G401.6 (cell line): ENCODE data around the gene MYEOV.

Source experiments
- FAIRE-seq: peaks from 2 replicates; lab custom pipeline; 2012; peaks lifted over from hg19 to GRCh38; lab: Jason Lieb, UNC

MYEOV gene

GRCh38 chr11:69286374-69287371, 7.3 kb upstream of the MYEOV start:
- no peak for FAIRE-seq

GRCh38 chr11:69287968-69288882, 5.7 kb upstream of the MYEOV start:
- no peak for FAIRE-seq

GRCh38 chr11:69288883-69289242, 5.1 kb upstream of the MYEOV start:
- no peak for FAIRE-seq

GRCh38 chr11:69290806-69291205, 3.1 kb upstream of the MYEOV start:
- no peak for FAIRE-seq

- no peak for FAIRE-seq
Measured at GRCh38 chr11:69291459-69292110, 2.4 kb upstream of the MYEOV start.

GRCh38 chr11:69292221-69292648, 1.7 kb upstream of the MYEOV start:
- no peak for FAIRE-seq

GRCh38 chr11:69293087-69293486, 868 bp upstream of the MYEOV start:
- FAIRE-seq = no peak

- no peak for FAIRE-seq
Measured at GRCh38 chr11:69294571-69295078, 670 bp downstream of the MYEOV start.

- no peak for FAIRE-seq
Measured at GRCh38 chr11:69295079-69295994, 1.4 kb downstream of the MYEOV start.

GRCh38 chr11:69295995-69296889, 2.3 kb downstream of the MYEOV start:
- no peak for FAIRE-seq

GRCh38 chr11:69296890-69297786, 3.2 kb downstream of the MYEOV start:
- no peak for FAIRE-seq

- no peak for FAIRE-seq
Measured at GRCh38 chr11:69297787-69298266, 3.9 kb downstream of the MYEOV start.

GRCh38 chr11:69298267-69299022, 4.5 kb downstream of the MYEOV start:
- FAIRE-seq = no peak

- no peak for FAIRE-seq
Measured at GRCh38 chr11:69299023-69299461, 5.1 kb downstream of the MYEOV start.

- FAIRE-seq = no peak
Measured at GRCh38 chr11:69299572-69299971, 5.6 kb downstream of the MYEOV start.

GRCh38 chr11:69300120-69301060, 6.4 kb downstream of the MYEOV start:
- no peak for FAIRE-seq

GRCh38 chr11:69301081-69301454, 7.1 kb downstream of the MYEOV start:
- no peak for FAIRE-seq
